K562 (cell line): ENCODE results near the gene WASHC3. TPM values are rescaled to one million over a fixed set of nuclear protein-coding genes. Genes with fewer than 3 reads are reported as not detected.

Source experiments
- ATAC-seq: fragments of 200-7000 bp; cut with Tn5 transposase; 3 replicates; pipeline ENCODE4 v1.9.1; 2020; ENCODE audit warnings: moderate library complexity
- BruUV-seq: library from RNA; stranded (reverse); fragments of 400-500 nt; replicated peaks from 2 replicates; lab custom pipeline; 2021; lab: Mats Ljungman, UMichigan
- CTCF ChIA-PET: fragments of 300-600 bp; formaldehyde crosslinking; extraction: SDS; loops from one replicate; lab custom pipeline; 2021; ENCODE audit warnings: low intra/inter-chr PET ratio; lab: Yijun Ruan, JAX
- POLR2A ChIA-PET: fragments of 300-600, 350-650 bp; sonication (Branson Sonifier 250); formaldehyde crosslinking; extraction: SDS; loops from one replicate; lab custom pipeline; 2021; ENCODE audit warnings: antibody characterized with exemption, inconsistent platforms; lab: Yijun Ruan, JAX
- DNase-seq, 4 experiments: peaks; one replicate each; pipeline versions ENCODE4 v3.0.0 to v3.0.0-alpha.2; 2011 to 2018; ENCODE audit warnings: low spot score in 3 of 4, mixed read lengths in 3 of 4; ENCODE audit errors: extremely low read depth in 1 of 4
- FAIRE-seq: peaks from 2 replicates; lab custom pipeline; 2011; peaks lifted over from hg19 to GRCh38; lab: Jason Lieb, UNC
- H2AFZ ChIP-seq: 2 replicates; pipeline ENCODE4 v1.6.0; 2011; ENCODE audit warnings: low read depth, low read length, control low read depth, inconsistent platforms
- H3K27ac ChIP-seq: fragments of 200-600 bp; 3 replicates; pipeline ENCODE4 v1.8.0; 2011; ENCODE audit warnings: low read depth, mild to moderate bottlenecking, control low read depth, inconsistent platforms, low read length, moderate library complexity, mixed read lengths; ENCODE audit errors: extremely low read depth
- H3K27me3 ChIP-seq, 2 experiments: fragments of 300-600 bp in 1 of 2; 2 replicates in 1 of 2; 3 replicates in 1 of 2; pipeline versions ENCODE4 v1.6.0 to v1.8.0; 2011; ENCODE audit warnings: inconsistent platforms in 2 of 2, low read length in 2 of 2, mild to moderate bottlenecking in 1 of 2, mixed read lengths in 1 of 2, moderate library complexity in 1 of 2; ENCODE audit not compliant: control insufficient read depth in 2 of 2, insufficient read depth in 2 of 2
- H3K36me3 ChIP-seq: fragments of 300-600 bp; 3 replicates; pipeline ENCODE4 v1.8.0; 2011; ENCODE audit warnings: mild to moderate bottlenecking, low read length, inconsistent platforms; ENCODE audit not compliant: control insufficient read depth, insufficient read depth
- H3K4me1 ChIP-seq, 2 experiments: fragments of 200-600 bp in 1 of 2; replicated peaks in 1 of 2; 2 replicates in 1 of 2; 3 replicates in 1 of 2; pipeline versions ENCODE4 v1.5.1 to v1.8.0; 2011; ENCODE audit warnings: inconsistent platforms in 2 of 2, low read length in 2 of 2, mild to moderate bottlenecking in 1 of 2, mixed read lengths in 1 of 2, moderate library complexity in 1 of 2; ENCODE audit not compliant: control insufficient read depth in 2 of 2, insufficient read depth in 2 of 2
- H3K4me2 ChIP-seq: 2 replicates; pipeline ENCODE4 v1.6.1; 2011; ENCODE audit warnings: low read length, control low read depth, inconsistent platforms, mixed read lengths; ENCODE audit not compliant: insufficient read depth
- H3K4me3 ChIP-seq: fragments of 200-600 bp; sonication (generic), shearing (Covaris generic); 2 replicates; pipeline ENCODE4 v1.5.1; 2016; ENCODE audit warnings: control low read depth, inconsistent platforms
- H3K79me2 ChIP-seq: fragments of 200-600 bp; 3 replicates; pipeline ENCODE4 v1.8.0; 2011; ENCODE audit warnings: low read length, inconsistent platforms; ENCODE audit not compliant: control insufficient read depth, insufficient read depth
- H3K9ac ChIP-seq, 2 experiments: 2 replicates each; pipeline versions ENCODE4 v1.6.0 to v1.6.1; 2011; ENCODE audit warnings: low read depth in 2 of 2, low read length in 2 of 2, control low read depth in 1 of 2, inconsistent platforms in 1 of 2, mild to moderate bottlenecking in 1 of 2, mixed read lengths in 1 of 2; ENCODE audit not compliant: insufficient read depth in 1 of 2
- H3K9me1 ChIP-seq: one replicate; pipeline ENCODE4 v1.6.0; 2011; ENCODE audit warnings: inconsistent platforms, mild to moderate bottlenecking, low read length, moderate library complexity; ENCODE audit not compliant: control insufficient read depth, insufficient read depth
- H3K9me3 ChIP-seq: replicated peaks from 2 replicates; pipeline ENCODE4 v1.5.1; 2011; ENCODE audit warnings: low read depth, low read length, inconsistent platforms; ENCODE audit not compliant: control insufficient read depth, insufficient read depth
- H4K20me1 ChIP-seq: replicated peaks from 2 replicates; pipeline ENCODE4 v1.6.1; 2011; ENCODE audit warnings: low read length, inconsistent platforms, mixed read lengths; ENCODE audit not compliant: control insufficient read depth, insufficient read depth
- HMGXB4 ChIP-seq: sonication (generic); formaldehyde crosslinking; IDR thresholded peaks from 2 replicates; pipeline ENCODE4 v1.8.1; 2023; ENCODE audit warnings: mild to moderate bottlenecking, missing genetic modification reagents
- MCM7 ChIP-seq, 2 experiments: fragments of 450-650 bp; IDR thresholded peaks; 2 replicates each; pipeline ENCODE4 v1.6.1; 2016 to 2018
- PRDM10 ChIP-seq: fragments of 450-650 bp; IDR thresholded peaks from 2 replicates; pipeline ENCODE4 v1.6.1; 2018; ENCODE audit not compliant: partially characterized antibody
- ZBTB43 ChIP-seq: sonication (generic); formaldehyde crosslinking; IDR thresholded peaks from 2 replicates; pipeline ENCODE4 v1.8.0; 2023; ENCODE audit warnings: mild to moderate bottlenecking, missing genetic modification reagents
- ZNF232 ChIP-seq: sonication (generic); formaldehyde crosslinking; IDR thresholded peaks from 2 replicates; pipeline ENCODE4 v1.8.0; 2022; ENCODE audit warnings: mild to moderate bottlenecking, missing genetic modification reagents
- WGBS: fragments of 100-300 bp; shearing (Covaris generic); methylation state at CpG from one replicate; pipeline ENCODE4 v1.1.6; 2016; ENCODE audit warnings: low coverage, mixed read lengths; ENCODE audit not compliant: insufficient coverage; ENCODE audit errors: missing lambda C conversion rate; 5-methylcytosine and 5-hydroxymethylcytosine counted together
- in situ Hi-C: fragments of 300-500 bp; cut with MboI; formaldehyde crosslinking; loops from 4 replicates; pipeline ENCODE4 v1.15.0; 2018; ENCODE audit warnings: inconsistent platforms, mixed read lengths
- intact Hi-C: fragments of 100-400 bp; cut with micrococcal nuclease; formaldehyde crosslinking; loops from 2 replicates; pipeline ENCODE4 v1.14.2; 2022
- polyA plus RNA-seq, 8 experiments: library from polyadenylated mRNA; depleted of rRNA in 4 of 8; stranded (reverse) in 5 of 8; unstranded in 3 of 8; fragments of >200 nt; fragmentation: Nextera tagmentation in 2 of 8; fragmentation: Illumina TruSeq in 1 of 8; extraction: Ambion mirVana in 2 of 8; extraction: Trizol in 1 of 8; gene quantifications; 2 replicates each; pipeline versions ENCODE4 v1.2.1 to v1.2.3, GENCODE V29; 2011 to 2014; ENCODE audit warnings: inconsistent platforms in 1 of 8, missing spikeins in 1 of 8
- total RNA-seq, 7 experiments: library from RNA; depleted of rRNA in 6 of 7; stranded (reverse); fragments of >200 nt in 6 of 7; fragmentation: Illumina TruSeq in 2 of 7; extraction: Trizol in 2 of 7; gene quantifications; 2 replicates each; pipeline versions ENCODE4 v1.2.1 to v1.2.3, GENCODE V29; 2011 to 2021; ENCODE audit warnings: low replicate concordance in 1 of 7

The WASHC3 gene
- total and polyA plus RNA-seq, 9 of the 15 experiments (the other 6 are each of a cell fraction or from before 2014, with no cell fraction given), result 14.3 to 74.9 (median 35.1) TPM

- WGBS, result 5% methylated on average over 9 of the region's 9 CpGs
- BruUV-seq, result no TSS peak
- peak overlapping the region; percentile 73 to 88; a peak in 3 of 4 replicates for H3K9ac ChIP-seq
- in situ Hi-C loops (no loop called here), intact Hi-C loops (no loop called here)
- H2AFZ ChIP-seq, result peak overlapping the region; percentile 96
- H3K9me1 ChIP-seq, result no peaks in the 10 kb centered on the region
- ATAC-seq (peak; percentile 19), FAIRE-seq (peak; percentile 67), DNase-seq (peak in 2 of 4 experiments; percentile 6 to 7)
- TF ChIP-seq ZBTB43, result 0 out of 2 replicates have a peak, but pooled peaks have one; percentile 36
- no peak for TF ChIP-seq MCM7 (IDR thresholded peaks at IDR 0.05)
- 0 out of 2 replicates have a peak, but pooled peaks have one; percentile 39 for TF ChIP-seq HMGXB4
- peak; percentile 86 for TF ChIP-seq PRDM10
- TF ChIP-seq ZNF232 (CRISPR knock-in tag), result 0 out of 2 replicates have a peak, but pooled peaks have one; percentile 19
- peaks cover 5% of the 10 kb centered on the region; the same call in 2 of the 3 replicates for H3K79me2 ChIP-seq
- H3K4me2 ChIP-seq, result peak overlapping the region; percentile 96
- POLR2A ChIA-PET, result interaction anchor here (0.6 to 1.5 kb wide), 3 partner anchors 11 to 554 kb away, joined by 3 to 7 read pairs (median 3); partner anchors contain the start of genes NUP37 and PARPBP
- no peaks in the 10 kb centered on the region for H3K9me3 ChIP-seq
- no peaks in the 10 kb centered on the region for H3K36me3 ChIP-seq
- CTCF ChIA-PET, result no interaction called here
- no peaks in the 10 kb centered on the region for H4K20me1 ChIP-seq
- peaks cover 0 to 8% of the 10 kb centered on the region in 2 experiments; a peak in 2 of 5 replicates for H3K4me1 ChIP-seq
- H3K27ac ChIP-seq, result peak overlapping the region; percentile 70
- H3K27me3 ChIP-seq, result no peaks in the 10 kb centered on the region
- peak overlapping the region; percentile 71 for H3K4me3 ChIP-seq
These were observed 663 bp downstream of the WASHC3 start for GRCh38 chr12:102061096-102061559.
